H1 (cell line): ENCODE data around the gene ZNF292. TPM values are rescaled to one million over a fixed set of nuclear protein-coding genes. Genes with fewer than 3 reads are reported as not detected.

Experiments
- CTCF ChIA-PET: fragments of 300-600 bp; sonication (Branson Sonifier 250); formaldehyde crosslinking; loops from one replicate; lab custom pipeline; 2021; ENCODE audit not compliant: partially characterized antibody; lab: Charles Lee
- POLR2A ChIA-PET: fragments of 300-600 bp; sonication (Branson Sonifier 250); formaldehyde crosslinking; loops from one replicate; lab custom pipeline; 2021; ENCODE audit warnings: inconsistent platforms; ENCODE audit not compliant: partially characterized antibody; lab: Charles Lee
- DNase-seq, 2 experiments: peaks; one replicate each; pipeline versions ENCODE4 v3.0.0 to v3.0.0-alpha.2; 2010 to 2022; ENCODE audit warnings: low spot score in 2 of 2, low read depth in 1 of 2, mixed read lengths in 1 of 2
- FAIRE-seq: peaks from 2 replicates; lab custom pipeline; 2011; peaks lifted over from hg19 to GRCh38; lab: Jason Lieb, UNC
- H2AFZ ChIP-seq: 2 replicates; pipeline ENCODE4 v1.8.1; 2012; ENCODE audit warnings: low read length, inconsistent platforms
- H2AK5ac ChIP-seq: 2 replicates; pipeline ENCODE4 v1.6.1; 2013; ENCODE audit warnings: low read depth, low read length
- H2BK120ac ChIP-seq: replicated peaks from 2 replicates; pipeline ENCODE3; 2013; ENCODE audit warnings: low read depth, low read length, inconsistent platforms
- H2BK12ac ChIP-seq: 2 replicates; pipeline ENCODE4 v1.6.1; 2013; ENCODE audit warnings: low read depth, low read length
- H2BK15ac ChIP-seq: 2 replicates; pipeline ENCODE4 v1.6.1; 2013; ENCODE audit warnings: low read length
- H2BK20ac ChIP-seq: 2 replicates; pipeline ENCODE4 v1.6.1; 2013; ENCODE audit warnings: low read length
- H2BK5ac ChIP-seq: 2 replicates; pipeline ENCODE4 v1.6.1; 2013; ENCODE audit warnings: low read depth, low read length
- H3K14ac ChIP-seq: 2 replicates; pipeline ENCODE4 v1.6.1; 2013; ENCODE audit warnings: inconsistent platforms; ENCODE audit not compliant: insufficient read length
- H3K18ac ChIP-seq: 2 replicates; pipeline ENCODE4 v1.6.1; 2013; ENCODE audit warnings: low read length; ENCODE audit errors: extremely low read depth
- H3K23ac ChIP-seq: 2 replicates; pipeline ENCODE4 v1.6.1; 2013; ENCODE audit warnings: inconsistent platforms; ENCODE audit not compliant: insufficient read length
- H3K23me2 ChIP-seq: 2 replicates; pipeline ENCODE4 v1.6.1; 2013; ENCODE audit warnings: low read depth, low read length
- H3K27ac ChIP-seq: 2 replicates; pipeline ENCODE4 v1.6.1; 2011; ENCODE audit warnings: low read depth, low read length, inconsistent platforms
- H3K27me3 ChIP-seq, 4 experiments: replicated peaks in 1 of 4; 1 replicate in 1 of 4; 2 replicates in 3 of 4; pipeline versions ENCODE4 v1.6.1 to v1.8.1; 2011 to 2013; ENCODE audit warnings: low read length in 3 of 4, mild to moderate bottlenecking in 3 of 4, inconsistent platforms in 2 of 4, mixed read lengths in 2 of 4, moderate library complexity in 1 of 4; ENCODE audit not compliant: control insufficient read depth in 3 of 4, insufficient read depth in 3 of 4; ENCODE audit errors: extremely low read depth in 1 of 4
- H3K36me3 ChIP-seq, 4 experiments: 2 replicates each; pipeline versions ENCODE4 v1.6.1 to v1.8.1; 2011 to 2013; ENCODE audit warnings: mild to moderate bottlenecking in 4 of 4, low read length in 3 of 4, moderate library complexity in 2 of 4, control low read depth in 1 of 4, inconsistent platforms in 1 of 4; ENCODE audit not compliant: insufficient read depth in 4 of 4, control insufficient read depth in 2 of 4
- H3K4ac ChIP-seq: replicated peaks from 2 replicates; pipeline ENCODE3; 2013; ENCODE audit warnings: low read length, low read depth, mixed read lengths, inconsistent platforms; ENCODE audit not compliant: insufficient read length
- H3K4me1 ChIP-seq, 4 experiments: replicated peaks in 1 of 4; 1 replicate in 1 of 4; 2 replicates in 3 of 4; pipeline versions ENCODE4 v1.6.1 to v1.8.1; 2011 to 2013; ENCODE audit warnings: low read length in 3 of 4, inconsistent platforms in 2 of 4, mixed read lengths in 1 of 4; ENCODE audit not compliant: insufficient read depth in 4 of 4, control insufficient read depth in 3 of 4
- H3K4me2 ChIP-seq, 2 experiments: 2 replicates each; pipeline versions ENCODE4 v1.6.1 to v1.8.1; 2011 to 2013; ENCODE audit warnings: low read depth in 2 of 2, low read length in 2 of 2, control low read depth in 1 of 2, inconsistent platforms in 1 of 2, mild to moderate bottlenecking in 1 of 2; ENCODE audit not compliant: insufficient read depth in 1 of 2
- H3K4me3 ChIP-seq, 4 experiments: fragments of 200-600, 300-600 bp in 1 of 4; sonication (generic), shearing (Covaris generic), sonication (Bioruptor Twin) in 1 of 4; 2 replicates each; pipeline versions ENCODE4 v1.5.1 to v1.8.1; 2011 to 2016; ENCODE audit warnings: low read length in 4 of 4, low read depth in 3 of 4, control low read depth in 2 of 4, inconsistent platforms in 2 of 4, mild to moderate bottlenecking in 2 of 4, mixed read lengths in 1 of 4, moderate library complexity in 1 of 4; ENCODE audit not compliant: insufficient read depth in 2 of 4; ENCODE audit errors: extremely low read depth in 1 of 4
- H3K56ac ChIP-seq: replicated peaks from 2 replicates; pipeline ENCODE3; 2013; ENCODE audit warnings: low read depth, mild to moderate bottlenecking, mixed read lengths, low read length, inconsistent platforms; ENCODE audit not compliant: insufficient read length
- H3K79me1 ChIP-seq: 2 replicates; pipeline ENCODE4 v1.6.1; 2013; ENCODE audit warnings: low read depth, low read length, control low read depth
- H3K79me2 ChIP-seq, 2 experiments: 2 replicates each; pipeline versions ENCODE4 v1.6.1 to v1.8.1; 2012 to 2013; ENCODE audit warnings: low read length in 2 of 2, mild to moderate bottlenecking in 2 of 2, inconsistent platforms in 1 of 2; ENCODE audit not compliant: insufficient read depth in 2 of 2, control insufficient read depth in 1 of 2
- H3K9ac ChIP-seq, 4 experiments: replicated peaks in 1 of 4; 1 replicate in 1 of 4; 2 replicates in 3 of 4; pipeline versions ENCODE4 v1.6.1 to v1.8.1; 2011 to 2013; ENCODE audit warnings: low read depth in 3 of 4, low read length in 3 of 4, control low read depth in 2 of 4, mild to moderate bottlenecking in 2 of 4, moderate library complexity in 2 of 4, inconsistent platforms in 1 of 4; ENCODE audit errors: extremely low read depth in 1 of 4
- H3K9me3 ChIP-seq, 2 experiments: 2 replicates each; pipeline versions ENCODE4 v1.6.1 to v1.8.1; 2012 to 2013; ENCODE audit warnings: mild to moderate bottlenecking in 2 of 2, moderate library complexity in 2 of 2, control low read depth in 1 of 2, inconsistent platforms in 1 of 2, low read depth in 1 of 2, low read length in 1 of 2, mixed read lengths in 1 of 2; ENCODE audit not compliant: insufficient read depth in 2 of 2
- H4K20me1 ChIP-seq, 2 experiments: replicated peaks in 1 of 2; 2 replicates each; pipeline versions ENCODE3 to v1.8.1; 2011 to 2013; ENCODE audit warnings: inconsistent platforms in 2 of 2, low read length in 2 of 2, mild to moderate bottlenecking in 1 of 2; ENCODE audit not compliant: insufficient read depth in 2 of 2, control insufficient read depth in 1 of 2
- H4K5ac ChIP-seq: 2 replicates; pipeline ENCODE4 v1.6.1; 2013; ENCODE audit warnings: low read length, low read depth, mixed read lengths, inconsistent platforms; ENCODE audit not compliant: insufficient read length
- H4K8ac ChIP-seq: 2 replicates; pipeline ENCODE4 v1.8.0; 2013; ENCODE audit warnings: mild to moderate bottlenecking, moderate library complexity, low read length, inconsistent platforms; ENCODE audit not compliant: insufficient read depth; ENCODE audit errors: extremely low read depth
- H4K91ac ChIP-seq: replicated peaks from 2 replicates; pipeline ENCODE3; 2013; ENCODE audit warnings: low read length, mixed read lengths, inconsistent platforms; ENCODE audit not compliant: insufficient read length
- BACH1 ChIP-seq: IDR thresholded peaks from 2 replicates; pipeline ENCODE4 v1.6.1; 2012; ENCODE audit warnings: low read length, improper control_type of control experiment
- CBX8 ChIP-seq: fragments of 300-800, 300-1000 bp; sonication (generic); IDR thresholded peaks from 2 replicates; pipeline ENCODE4 v1.7.1; 2016; ENCODE audit warnings: low read depth, low read length, borderline replicate concordance
- CREB1 ChIP-seq: IDR thresholded peaks from 2 replicates; pipeline ENCODE4 v1.6.1; 2012; ENCODE audit warnings: inconsistent platforms
- KDM4A ChIP-seq: IDR thresholded peaks from one replicate; pipeline ENCODE4 v1.7.1; 2012; ENCODE audit warnings: low read depth, mild to moderate bottlenecking, moderate library complexity, low read length, inconsistent platforms; ENCODE audit not compliant: severe bottlenecking
- POU5F1 ChIP-seq: IDR thresholded peaks from 2 replicates; pipeline ENCODE4 v1.6.1; 2011; ENCODE audit warnings: low read depth, mild to moderate bottlenecking, low read length, moderate library complexity
- SAP30 ChIP-seq: fragments of 300-600 bp; sonication (generic); IDR thresholded peaks from 2 replicates; pipeline ENCODE4 v1.7.1; 2012; ENCODE audit warnings: low read length, moderate library complexity, mild to moderate bottlenecking, inconsistent platforms; ENCODE audit not compliant: insufficient read depth, insufficient replicate concordance
- SP2 ChIP-seq: IDR thresholded peaks from 2 replicates; pipeline ENCODE4 v1.6.1; 2012; ENCODE audit warnings: mild to moderate bottlenecking, low read length, inconsistent platforms
- WGBS, 2 experiments: shearing (Covaris generic) in 1 of 2; methylation state at CpG; one replicate each; pipeline versions ENCODE4 v1.1.6 to v1.1.7; 2013 to 2015; ENCODE audit warnings: low lambda C conversion rate in 2 of 2, mixed read lengths in 2 of 2, inconsistent platforms in 1 of 2, low coverage in 1 of 2, missing lambda C conversion rate in 1 of 2; ENCODE audit not compliant: insufficient replicate concordance in 2 of 2, insufficient coverage in 1 of 2, insufficient read length in 1 of 2; ENCODE audit errors: extremely low coverage in 1 of 2, missing lambda C conversion rate in 1 of 2; 5-methylcytosine and 5-hydroxymethylcytosine counted together
- polyA plus RNA-seq, 7 experiments: library from polyadenylated mRNA; depleted of rRNA in 3 of 7; stranded (reverse) in 5 of 7; unstranded in 2 of 7; fragments of >200 nt in 5 of 7; fragments of 200-250 nt in 2 of 7; gene quantifications; 1 replicate in 5 of 7; 2 replicates in 1 of 7; 4 replicates in 1 of 7; pipeline versions ENCODE4 v1.2.1 to v1.2.3, GENCODE V29; 2011 to 2013; ENCODE audit warnings: missing spikeins in 2 of 7, mixed read lengths in 2 of 7
- total RNA-seq: library from RNA; stranded (reverse); fragmentation: NEBNext Ultra II Directional; extraction: Animal tissue kit (Norgen Biotek cat#: 25700); gene quantifications from 2 replicates; pipeline ENCODE4 v1.2.1, GENCODE V29; 2021

ZNF292 gene
- total and polyA plus RNA-seq, 2 of the 8 experiments (the other 6 are each of a cell fraction or from before 2014, with no cell fraction given), result 6.8 to 44.2 TPM

GRCh38 chr6:87282743-87283142, 127.4 kb downstream of the ZNF292 start:
- H3K4me2 ChIP-seq, result no peak overlapping the region
- CTCF ChIA-PET, result no interaction called here
- no peak overlapping the region for H4K91ac ChIP-seq
- no peak overlapping the region for H4K8ac ChIP-seq
- H4K5ac ChIP-seq, result no peak overlapping the region
- H3K14ac ChIP-seq, result no peak overlapping the region
- H3K18ac ChIP-seq, result no peak overlapping the region
- no peaks in the 10 kb centered on the region for H3K79me1 ChIP-seq
- no peaks in the 10 kb centered on the region for H3K36me3 ChIP-seq
- FAIRE-seq, result no peak
- no peak overlapping the region for H3K27ac ChIP-seq
- no peak for DNase-seq
- no peak overlapping the region for H2BK120ac ChIP-seq
- H3K9ac ChIP-seq, result no peak overlapping the region
- 90% methylated on average over 1 of the region's 1 CpG; no CpG with 5 or more reads in 1 of the 2 experiments for WGBS, 2 experiments
- no peaks in the 10 kb centered on the region for H3K27me3 ChIP-seq
- no peaks in the 10 kb centered on the region for H3K79me2 ChIP-seq
- no peak for TF ChIP-seq CBX8
- no peak for TF ChIP-seq CREB1
- no peak for TF ChIP-seq BACH1
- no peak for TF ChIP-seq POU5F1
- no peak for TF ChIP-seq KDM4A
- TF ChIP-seq SAP30, result no peak
- TF ChIP-seq SP2, result no peak
- TF ChIP-seq, all 59 proteins: peak for 0
- Histone ChIP-seq H3K23me2 (no peaks in the 10 kb centered on the region; the same call in 1 of the 2 replicates), H3K56ac (no peak overlapping the region), H3K4me1 (no peaks in the 10 kb centered on the region), H2BK12ac (no peak overlapping the region), H4K20me1 (no peaks in the 10 kb centered on the region), H3K23ac (no peak overlapping the region), H2BK5ac (no peak overlapping the region), H2AK5ac (no peak overlapping the region), H3K9me3 (no peaks in the 10 kb centered on the region), H3K4me3 (no peak overlapping the region), H2BK20ac (no peak overlapping the region), H2AFZ (no peak overlapping the region), H2BK15ac (no peak overlapping the region), H3K4ac (no peak overlapping the region)
- POLR2A ChIA-PET, result interaction anchor here (1.1 kb wide), 1 partner anchor 9 kb away, joined by 3 read pairs; no protein-coding TSS in a partner anchor
